DMS53 treated with DMSO at 0.1 percent for 48 hours (cell line): ENCODE results near the gene SMAD1.

ENCODE experiments used
- DNase-seq: peaks from one replicate; lab custom pipeline; 2025; ENCODE audit not compliant: unreplicated experiment; lab: John Stamatoyannopoulos, UW

Gene SMAD1

DNA sequence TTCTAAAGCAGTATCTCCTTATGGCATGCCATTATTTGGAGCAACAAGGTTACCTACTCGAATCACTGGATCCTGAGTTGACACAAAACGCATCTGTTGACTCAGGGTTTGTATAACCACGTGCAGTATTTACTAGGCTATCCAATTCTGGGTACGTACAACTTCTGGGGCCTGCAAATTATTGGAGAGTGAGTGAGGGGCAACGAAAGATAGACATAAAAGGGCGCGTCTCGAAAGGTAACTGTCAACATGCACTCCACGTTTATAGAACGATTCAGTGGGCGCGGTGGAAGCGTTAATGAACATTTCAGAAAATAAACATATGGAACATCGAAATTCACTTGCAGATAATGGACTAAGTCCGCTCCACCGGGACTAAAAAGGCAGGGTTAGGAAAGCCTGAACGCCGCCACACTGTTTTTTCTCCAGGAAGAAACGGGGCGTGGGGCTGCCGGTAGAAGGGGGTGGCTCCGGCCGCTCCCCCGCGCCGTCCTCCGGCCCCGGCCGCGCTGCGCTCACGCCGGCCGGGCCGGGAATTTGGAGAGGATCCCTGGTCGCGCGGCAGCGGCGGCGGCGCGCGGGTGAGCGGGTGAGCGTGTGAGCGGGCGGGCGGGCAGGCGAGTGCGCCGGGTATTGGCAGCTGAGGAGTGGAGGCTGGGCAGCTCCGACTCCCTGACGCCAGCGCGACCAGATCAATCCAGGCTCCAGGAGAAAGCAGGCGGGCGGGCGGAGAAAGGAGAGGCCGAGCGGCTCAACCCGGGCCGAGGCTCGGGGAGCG, at the start of gene SMAD1:
SMAD1 (plus strand) TSS at position 690 of the 778 bp plus-strand sequence. CDS start 32,761 bp downstream, outside the sequence.
- peak; percentile 59 for DNase-seq

DNA sequence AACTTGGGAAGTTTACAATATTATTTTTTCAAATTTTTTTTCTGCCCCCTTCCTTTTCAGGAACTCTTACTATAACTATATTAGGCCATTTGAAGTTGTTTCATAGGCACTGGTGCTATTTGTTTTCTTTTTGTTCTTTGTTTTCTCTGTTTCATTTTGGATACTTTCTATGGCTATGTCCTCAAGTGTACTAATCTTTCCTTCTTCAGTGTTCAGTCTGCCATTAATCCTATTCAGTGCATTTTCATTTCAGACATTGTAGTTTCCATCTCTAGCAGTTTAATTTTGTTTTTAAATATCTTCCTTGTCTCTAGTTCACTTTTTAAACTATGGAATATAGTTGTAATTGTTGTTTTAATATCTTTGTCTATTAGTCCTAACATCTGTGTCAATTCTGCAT, 48.0 kb upstream of the SMAD1 start:
- DNase-seq = no peak

DNA sequence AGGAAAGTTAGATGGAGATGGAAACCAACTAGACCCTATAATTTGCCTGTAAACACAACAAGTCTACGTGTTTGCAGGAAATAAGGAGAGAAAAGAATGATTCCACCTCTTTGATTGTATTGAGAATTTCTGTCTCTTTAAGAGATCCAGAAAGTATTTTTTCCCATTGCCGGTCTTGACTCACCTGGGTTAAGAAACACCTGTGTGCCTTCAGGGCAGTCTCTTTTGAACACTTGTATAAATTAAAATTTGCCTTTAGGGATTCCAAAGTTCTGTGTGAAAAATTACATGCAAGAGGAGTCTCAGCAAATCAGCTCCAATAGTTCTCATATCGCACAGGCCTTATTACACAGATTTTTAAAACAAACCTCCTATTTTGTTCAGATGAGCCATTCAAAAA, 46.0 kb upstream of the SMAD1 start:
- no peak for DNase-seq

DNA sequence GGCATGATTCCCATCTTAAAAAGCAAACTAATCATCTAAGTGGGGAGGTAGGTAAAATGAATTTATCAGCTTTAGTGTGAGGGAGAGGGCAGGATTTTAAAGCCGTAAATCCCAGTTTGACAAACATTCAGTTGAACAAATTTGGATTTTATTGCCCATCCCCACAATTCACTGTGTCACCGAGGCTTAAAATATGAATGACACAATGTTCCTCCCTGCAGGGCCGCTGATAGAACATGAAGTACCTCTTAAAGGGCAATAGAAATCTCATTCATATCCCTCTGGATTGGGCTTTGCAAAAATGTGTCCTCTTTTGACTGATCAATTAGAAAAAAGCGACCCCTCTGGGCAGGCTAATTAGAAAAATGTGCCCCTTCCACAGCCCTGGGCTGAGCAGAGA, 45.5 kb upstream of the SMAD1 start:
- DNase-seq = no peak

DNA sequence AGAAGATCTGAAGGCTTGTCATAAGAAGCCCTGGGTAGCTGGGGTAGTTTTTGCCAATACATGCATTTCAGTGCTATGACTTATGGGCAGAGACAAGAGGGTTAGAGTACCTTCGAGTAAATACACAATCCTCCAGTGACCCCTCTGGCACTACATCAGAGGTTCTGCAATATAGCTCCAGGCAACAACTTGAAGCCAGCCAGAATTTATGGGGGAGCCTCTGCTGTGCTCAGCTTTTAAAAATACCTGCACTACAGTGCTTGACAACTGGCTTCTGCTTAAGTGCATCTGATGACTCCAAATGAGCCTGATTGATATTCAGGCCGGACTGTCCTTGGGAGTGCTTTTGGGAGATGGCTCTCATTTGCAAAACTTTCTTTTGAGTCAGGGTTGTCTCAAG, 44.9 kb upstream of the SMAD1 start:
- DNase-seq = no peak

DNA sequence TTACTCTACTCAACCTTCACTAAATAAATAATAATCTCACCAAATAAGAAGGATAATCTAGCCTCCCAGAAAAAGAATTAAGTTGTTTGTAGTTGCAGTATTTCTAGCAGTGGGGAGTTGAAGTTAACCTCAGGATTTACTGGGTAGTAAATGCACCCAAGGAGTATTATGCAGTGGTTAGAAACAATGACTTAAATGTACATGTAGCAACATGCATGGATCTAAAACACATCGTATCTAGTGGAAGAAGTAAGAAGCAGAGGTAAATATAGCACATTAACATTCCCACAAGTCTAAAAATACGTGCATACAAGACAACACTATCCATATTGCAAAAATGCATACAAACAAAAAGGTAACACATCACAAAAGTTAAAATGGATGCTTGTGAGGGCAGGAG, 44.2 kb upstream of the SMAD1 start:
- DNase-seq = no peak

DNA sequence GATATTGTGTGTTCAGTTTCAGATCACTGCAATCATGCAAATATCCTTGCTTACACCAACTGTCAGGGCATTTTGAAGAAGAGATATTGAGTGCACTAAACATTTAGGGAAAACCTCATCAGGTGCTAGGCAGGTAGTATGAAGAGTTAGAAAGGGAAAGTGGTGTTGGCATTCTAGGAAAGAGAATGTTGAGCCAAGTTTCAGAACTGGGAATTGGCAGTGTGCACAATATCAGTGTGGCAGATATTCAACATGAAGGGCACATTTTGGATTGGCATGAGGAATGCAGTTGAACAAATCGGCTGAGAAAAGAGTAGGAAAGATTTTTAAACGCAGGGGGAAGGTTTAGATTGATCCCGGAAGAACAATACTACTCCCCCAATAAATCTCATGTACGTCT, 43.4 kb upstream of the SMAD1 start:
- DNase-seq = peak; percentile 2

DNA sequence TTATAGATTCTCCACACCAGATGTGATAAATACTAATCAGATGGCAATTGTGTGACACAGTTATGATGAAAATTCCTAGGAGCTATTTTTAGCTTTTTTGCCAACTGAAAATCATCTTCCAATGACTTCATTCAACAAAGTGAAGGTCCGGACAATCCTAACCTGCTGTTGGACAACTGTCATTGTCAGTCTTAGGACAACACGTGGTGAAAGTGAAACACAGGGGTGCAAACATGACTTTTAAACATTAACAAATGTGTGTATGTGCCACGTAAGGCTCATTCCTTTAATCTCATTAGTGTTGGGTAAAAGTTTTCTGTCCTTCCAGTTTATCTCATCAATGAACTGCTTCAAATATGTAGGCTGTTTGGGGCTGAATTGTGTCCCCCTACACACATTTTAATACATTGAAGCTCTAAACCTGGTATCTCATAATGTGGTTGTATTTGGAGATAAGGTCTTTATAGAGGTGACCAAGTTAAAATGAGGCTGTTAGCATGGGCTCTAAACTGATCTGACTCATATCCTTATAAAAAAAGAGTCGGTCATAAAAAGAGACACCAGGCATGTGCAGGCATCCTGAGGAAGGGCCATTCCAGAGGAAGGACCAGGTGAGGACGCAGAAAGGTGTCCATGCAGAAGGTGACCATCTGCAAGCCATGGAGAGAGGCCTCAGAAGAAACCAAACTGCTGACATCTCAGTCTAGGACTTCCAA, 41.2 kb upstream of the SMAD1 start:
- no peak for DNase-seq

DNA sequence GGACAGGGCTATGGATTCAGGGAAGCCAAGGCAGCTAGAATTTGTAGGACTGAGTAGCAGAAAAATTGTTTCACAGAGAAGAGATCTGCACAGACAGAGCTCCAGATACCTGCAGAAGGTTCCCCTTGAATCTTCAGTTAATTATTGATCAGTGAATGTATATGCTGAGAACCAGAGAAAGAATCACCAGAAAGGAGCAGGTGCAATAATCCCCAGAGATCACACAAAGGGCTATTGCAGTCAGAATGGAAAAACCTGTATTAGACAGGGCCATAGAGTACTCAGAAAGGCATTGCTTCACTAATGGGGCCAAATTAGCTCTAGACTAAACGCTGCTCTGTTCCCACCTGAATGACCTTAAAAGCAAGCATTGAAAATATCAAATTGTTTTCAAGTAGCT, 35.5 kb upstream of the SMAD1 start:
- DNase-seq = no peak

DNA sequence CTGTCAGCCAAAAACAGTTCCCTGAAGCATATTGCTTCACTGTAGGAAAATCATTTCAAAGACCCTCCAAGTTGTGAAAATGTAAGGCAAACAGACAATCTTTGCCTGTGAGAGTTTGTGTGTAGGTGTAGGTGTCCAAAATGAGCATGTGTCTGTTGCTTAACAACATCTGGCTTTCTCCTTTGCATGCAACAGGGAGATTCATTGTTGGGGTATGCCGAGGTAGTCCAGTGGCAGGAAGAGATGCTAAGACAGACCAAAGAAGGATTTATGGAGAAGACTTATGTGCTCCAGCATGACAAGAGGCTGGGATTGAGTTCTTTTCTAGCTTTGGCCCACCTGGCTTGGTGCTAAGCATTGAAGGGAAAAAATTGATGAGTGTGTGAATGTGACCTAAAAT, 29.8 kb upstream of the SMAD1 start:
- DNase-seq = no peak

DNA sequence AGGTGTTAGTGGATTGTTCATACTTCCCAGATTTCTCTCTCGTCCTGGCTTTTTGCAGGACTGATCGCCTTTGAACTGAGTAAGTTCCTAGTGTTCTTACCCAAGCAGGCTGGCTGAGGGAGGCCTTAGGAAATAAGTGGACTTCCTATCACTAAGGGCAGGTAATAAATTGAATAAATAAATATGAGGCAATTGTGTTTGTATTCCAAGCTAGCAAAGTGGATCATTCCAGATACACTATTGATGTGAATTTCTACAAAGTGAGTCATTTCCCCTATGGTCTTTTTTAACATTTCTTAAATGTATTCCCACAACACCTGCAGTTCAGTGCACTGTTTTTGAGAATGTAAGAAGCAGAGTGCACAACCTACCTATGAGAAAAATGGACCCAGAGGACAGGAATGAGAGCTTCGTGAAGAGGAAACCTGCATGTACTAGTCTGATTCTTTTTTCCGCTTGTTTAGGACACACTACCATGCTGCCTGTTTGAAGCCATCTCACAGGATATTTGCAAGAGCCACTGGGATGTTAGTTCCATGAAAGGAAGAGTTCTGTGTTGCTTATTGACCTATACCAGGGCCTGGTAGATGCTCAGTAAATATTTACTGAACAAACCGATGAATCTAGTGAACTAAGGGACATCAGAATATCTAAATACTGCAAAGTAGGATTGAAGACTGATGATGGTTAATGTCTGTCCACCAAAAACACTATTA, 29.0 kb upstream of the SMAD1 start:
- DNase-seq = no peak

DNA sequence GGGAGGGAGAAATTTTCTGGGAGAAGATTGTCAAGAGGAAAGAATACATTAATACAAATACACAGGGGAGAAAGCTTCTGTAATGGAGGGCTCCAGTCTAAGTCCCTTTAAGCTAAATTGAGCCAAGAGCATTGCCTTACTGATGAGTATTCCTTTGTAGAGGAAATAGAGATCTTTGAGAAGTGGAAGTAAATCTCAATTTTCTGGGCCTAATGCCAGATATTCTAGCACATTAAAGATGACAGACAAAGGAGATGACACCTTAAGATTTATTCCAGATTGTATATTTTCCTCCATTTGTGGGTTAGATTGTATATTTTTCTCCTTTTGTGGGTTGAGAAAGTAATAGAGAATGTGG, 28.5 kb upstream of the SMAD1 start:
- DNase-seq = no peak

DNA sequence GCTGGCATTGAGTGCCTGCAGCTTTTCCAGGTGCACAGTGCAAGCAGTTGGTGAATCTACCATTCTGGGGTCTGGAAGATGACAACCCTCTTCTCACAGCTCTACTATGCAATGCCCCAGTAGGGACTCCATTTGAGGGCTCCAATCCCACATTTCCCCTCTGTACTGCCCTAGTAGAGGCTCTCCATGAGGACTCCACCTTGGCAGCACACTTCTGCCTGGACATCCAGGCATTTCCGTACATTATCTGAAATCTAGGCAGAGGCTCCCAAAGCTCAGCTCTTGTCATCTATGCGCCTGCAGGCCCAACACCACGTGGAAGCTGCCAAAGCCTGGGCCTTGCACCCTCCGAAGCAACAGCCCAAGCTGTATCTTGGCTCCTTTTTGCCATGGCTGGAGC, 8.4 kb upstream of the SMAD1 start:
- DNase-seq = no peak

DNA sequence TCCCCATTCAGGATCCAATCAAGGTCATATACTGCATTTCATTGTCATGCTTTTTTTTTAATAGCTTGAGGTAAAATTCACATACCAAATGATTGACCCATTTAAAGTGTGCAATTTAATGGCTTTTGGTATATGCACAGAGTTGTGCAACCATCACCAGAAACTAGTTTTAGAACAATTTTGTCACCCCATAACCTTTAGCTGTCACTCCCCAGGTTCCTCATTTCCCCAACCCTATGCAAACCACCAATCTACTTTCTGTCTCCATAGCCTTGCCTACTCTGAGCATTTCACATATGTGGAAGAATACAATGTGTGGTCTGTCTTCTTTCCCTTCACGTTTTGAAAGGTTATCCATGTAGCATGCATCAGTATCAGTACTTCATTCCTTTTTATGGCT, 1.4 kb upstream of the SMAD1 start:
- DNase-seq = no peak

DNA sequence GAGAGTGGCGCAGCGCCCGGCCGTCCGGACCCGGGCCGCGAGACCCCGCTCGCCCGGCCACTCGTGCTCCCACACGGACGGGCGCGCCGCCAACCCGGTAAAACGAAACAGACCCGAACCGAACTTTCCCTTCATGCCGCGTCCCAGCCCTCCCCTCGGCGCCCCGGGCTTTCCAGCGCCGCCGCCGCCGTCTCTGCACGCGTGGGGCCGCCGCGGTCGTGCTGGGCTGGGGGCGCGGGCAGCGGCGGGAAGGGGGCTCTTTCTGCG, 222 bp downstream of the SMAD1 start:
- DNase-seq = no peak

DNA sequence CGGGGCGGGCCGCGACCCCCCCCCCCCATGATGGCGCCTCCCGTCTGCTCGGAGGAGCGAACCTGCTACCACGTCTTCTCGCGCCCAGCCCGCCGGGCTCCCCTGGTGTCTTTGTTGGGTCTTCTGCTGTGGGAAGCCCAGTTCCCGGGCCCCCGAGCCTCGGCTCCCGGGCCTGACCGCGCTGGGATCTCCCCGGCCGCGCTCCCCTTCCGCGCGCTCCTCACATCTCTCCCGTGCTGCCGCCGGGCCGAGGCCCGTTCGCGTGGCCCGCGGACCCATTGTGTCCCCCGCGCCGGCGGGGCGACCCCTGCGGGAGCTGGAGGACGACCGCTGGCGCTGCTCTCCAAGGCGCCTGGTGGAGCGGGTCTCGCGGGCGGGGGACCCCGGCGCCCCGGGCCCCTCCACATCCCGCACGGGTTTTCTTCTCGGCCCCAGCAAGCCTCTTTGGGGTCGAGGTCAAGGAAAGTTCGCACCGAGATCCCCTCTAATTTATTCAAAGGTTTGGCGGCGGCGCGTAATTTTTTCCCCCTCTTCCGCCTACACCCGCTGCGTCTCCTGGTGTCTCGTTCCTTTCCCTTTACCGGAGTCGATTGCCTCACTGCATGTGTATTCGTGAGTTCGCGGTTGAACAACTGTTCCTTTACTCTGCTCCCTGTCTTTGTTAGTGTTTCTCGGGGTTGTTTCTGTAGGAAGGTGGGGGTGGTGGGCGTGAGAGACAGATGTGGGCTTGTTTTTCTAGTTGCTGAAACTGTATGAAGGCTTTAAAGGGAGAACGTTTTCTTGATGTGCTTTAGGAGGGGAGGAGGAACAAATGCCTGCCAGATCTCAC, 770 bp downstream of the SMAD1 start:
- DNase-seq = peak; percentile 37

DNA sequence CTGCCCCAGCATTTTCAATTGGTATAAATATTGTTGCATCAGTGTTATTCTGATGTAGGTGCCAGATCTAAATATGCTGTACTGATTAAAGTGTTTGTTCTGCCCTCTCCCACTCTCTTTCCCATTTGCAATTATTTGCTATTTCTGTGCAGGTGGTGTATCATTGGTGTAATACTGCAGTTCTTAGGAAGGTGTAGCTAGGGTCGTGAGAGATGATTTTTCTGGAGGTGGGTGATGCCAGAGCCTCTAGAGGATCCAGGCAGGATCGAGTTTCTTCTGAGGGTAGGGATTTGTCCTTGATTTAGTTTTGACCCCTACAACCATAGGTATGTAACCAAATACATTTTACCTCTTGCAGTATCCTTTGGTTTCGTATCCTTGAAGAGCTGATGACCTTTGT, 1.9 kb downstream of the SMAD1 start:
- DNase-seq = no peak

DNA sequence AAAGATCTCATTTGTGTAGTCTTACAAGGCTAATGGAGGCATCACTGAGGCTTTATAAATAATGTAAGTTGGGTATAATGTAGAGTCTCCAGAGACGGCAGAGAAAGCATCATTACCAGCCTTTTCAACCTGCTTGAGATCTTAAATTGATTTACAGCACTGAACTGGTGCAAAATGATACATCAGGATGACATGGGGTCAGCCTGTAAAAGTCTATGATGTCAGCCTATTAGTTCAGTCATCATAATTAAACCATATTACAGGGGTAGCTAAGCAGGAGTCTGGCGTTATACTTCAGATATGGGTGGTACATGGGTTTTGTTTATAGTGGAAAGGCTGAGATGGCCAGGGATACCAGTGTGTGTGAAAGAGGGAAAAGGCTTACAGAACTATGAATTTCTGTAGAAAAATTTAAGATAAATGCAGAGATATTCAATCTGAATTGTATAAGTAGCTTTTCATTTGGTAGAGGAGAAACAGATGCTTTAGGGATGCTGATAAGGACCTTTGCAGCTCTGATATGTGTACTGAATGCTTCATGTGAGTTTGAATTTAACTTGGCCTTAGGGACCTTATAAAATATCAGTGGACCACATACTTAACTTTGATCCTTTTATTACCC, 2.7 kb downstream of the SMAD1 start:
- no peak for DNase-seq

DNA sequence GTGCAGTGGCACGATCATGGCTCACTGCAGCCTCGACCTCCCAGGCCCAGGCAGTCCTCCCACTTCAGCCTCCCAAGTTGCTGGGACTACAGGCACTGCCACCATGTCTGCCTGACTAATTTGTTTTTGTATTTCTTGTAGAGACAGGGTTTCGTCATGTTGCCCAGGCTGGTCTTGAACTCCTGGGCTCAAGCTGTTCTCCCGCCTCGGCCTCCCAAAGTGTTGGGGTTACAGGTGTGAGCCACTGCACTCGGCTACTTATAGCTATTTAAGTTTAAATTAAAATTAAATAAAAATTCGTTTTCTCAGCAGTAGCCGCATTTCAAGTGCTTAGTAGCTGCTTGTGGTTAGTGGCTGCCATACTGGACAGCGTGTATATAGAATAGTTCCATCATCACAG, 3.5 kb downstream of the SMAD1 start:
- no peak for DNase-seq

DNA sequence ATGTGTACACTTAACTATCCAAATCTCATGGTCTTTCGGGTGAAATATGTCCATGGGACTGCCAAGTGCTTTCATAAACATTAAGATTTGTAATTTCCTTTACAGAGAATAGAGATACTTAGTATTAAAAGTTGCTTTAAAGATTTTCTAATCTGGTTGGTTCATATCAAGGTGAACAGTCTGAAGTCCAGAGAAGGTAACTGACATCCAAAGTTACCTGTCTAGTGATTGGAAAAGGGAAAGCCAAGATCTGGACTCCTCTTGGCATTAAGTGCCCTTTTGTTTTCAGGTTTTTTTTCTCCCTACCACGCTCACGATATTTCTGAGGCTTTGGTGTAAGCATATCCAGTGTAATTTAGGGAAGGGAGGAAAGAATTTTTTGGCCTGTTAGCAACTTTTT, 5.0 kb downstream of the SMAD1 start:
- no peak for DNase-seq

DNA sequence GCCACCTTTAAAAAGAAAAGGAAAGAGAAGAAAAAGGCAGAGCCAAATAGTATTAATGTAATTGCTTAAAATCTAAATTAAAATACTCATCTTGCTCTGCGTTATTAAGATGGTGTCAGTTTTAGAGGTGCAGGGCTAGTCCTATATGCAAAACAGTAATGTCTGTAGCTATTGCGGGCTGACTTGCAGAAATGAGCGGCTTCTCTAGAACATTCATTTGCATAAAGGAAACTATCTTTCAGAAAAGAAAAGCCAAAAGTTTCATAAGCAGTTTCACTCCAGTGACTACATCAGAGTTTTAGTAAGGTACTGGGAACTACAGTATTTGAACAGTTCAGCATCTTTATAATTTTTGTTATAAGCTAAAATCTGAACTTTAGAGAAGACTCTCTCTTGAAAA, 6.0 kb downstream of the SMAD1 start:
- DNase-seq = no peak
